Left renal pelvis (tissue), 4 donors: Measurements from ENCODE around the gene ID3. TPM values are rescaled to one million over a fixed set of nuclear protein-coding genes. Genes with fewer than 3 reads are reported as not detected.

ENCODE experiments used
- DNase-seq, 4 donors: peaks; one replicate each; pipeline ENCODE4 v3.0.0-alpha.2; 2013; ENCODE audit warnings: low read depth in 4 of 4, low spot score in 3 of 4
- polyA plus RNA-seq, 4 donors: library from polyadenylated mRNA; unstranded; fragments of 120-200 nt; gene quantifications; one replicate each; pipeline ENCODE4 v1.2.1, GENCODE V29; 2013; ENCODE audit not compliant: insufficient read length in 4 of 4

ID3 gene
- polyA plus RNA-seq, 4 donors, result 178 to 393 (median 283) TPM

- no peak for DNase-seq
Measured at GRCh38 chr1:23529146-23530086, 29.9 kb downstream of the ID3 start.

- DNase-seq, result no peak
Measured at GRCh38 chr1:23528250-23528978, 30.9 kb downstream of the ID3 start.

GRCh38 chr1:23527900-23528249 lies 31.4 kb downstream of the ID3 start:
- DNase-seq, result no peak

- no peak for DNase-seq
Measured at GRCh38 chr1:23527366-23527765, 31.9 kb downstream of the ID3 start.

- DNase-seq, result no peak
Measured at GRCh38 chr1:23526329-23527041, 32.8 kb downstream of the ID3 start.

GRCh38 chr1:23525558-23526250 lies 33.6 kb downstream of the ID3 start:
- DNase-seq, result no peak

GRCh38 chr1:23524716-23525401 lies 34.4 kb downstream of the ID3 start:
- DNase-seq, result no peak

GRCh38 chr1:23524163-23524562 lies 35.1 kb downstream of the ID3 start:
- DNase-seq, result no peak

- no peak for DNase-seq
Measured at GRCh38 chr1:23522244-23522982, 36.9 kb downstream of the ID3 start.

GRCh38 chr1:23521588-23521987 lies 37.7 kb downstream of the ID3 start:
- DNase-seq, result no peak

GRCh38 chr1:23517581-23517980 lies 41.7 kb downstream of the ID3 start:
- DNase-seq, result no peak

- DNase-seq, result no peak
Measured at GRCh38 chr1:23515905-23516304, 43.4 kb downstream of the ID3 start.

- DNase-seq, result no peak
Measured at GRCh38 chr1:23514111-23514679, 45.1 kb downstream of the ID3 start.

- no peak for DNase-seq
Measured at GRCh38 chr1:23509896-23510295, 49.4 kb downstream of the ID3 start.

Other genes starting within 250 kb of the ID3 start
- 100 to 1,000 TPM; 221 to 301 (median 249) TPM for gene HNRNPR, start 215.2 kb downstream of the ID3 start, polyA plus RNA-seq
- 10 to 100 TPM; 31.8 to 40.9 (median 37.4) TPM for gene ZNF436, start 189.7 kb downstream of the ID3 start, polyA plus RNA-seq
- gene TCEA3, start 134.8 kb downstream of the ID3 start, polyA plus RNA-seq, result 10 to 100 TPM; 11.2 to 55.1 (median 38.5) TPM
- 10 to 100 TPM; 34.7 to 76.2 (median 39.9) TPM for gene ASAP3, start 75.3 kb downstream of the ID3 start, polyA plus RNA-seq
- gene E2F2, start 28.3 kb downstream of the ID3 start, polyA plus RNA-seq, result 1 to 10 TPM; 4.3 to 5.6 (median 4.9) TPM
- 1,000 to 10,000 TPM; 2,223 to 2,601 (median 2,402) TPM for gene RPL11, start 132.3 kb upstream of the ID3 start, polyA plus RNA-seq
- 10 to 100 TPM; 31.5 to 35.9 (median 35.6) TPM for gene ELOA, start 184.0 kb upstream of the ID3 start, polyA plus RNA-seq
- 10 to 100 TPM; 57.6 to 66.9 (median 62.5) TPM for gene PITHD1, start 218.9 kb upstream of the ID3 start, polyA plus RNA-seq
- 10 to 100 TPM; 35.0 to 79.7 (median 63.3) TPM for gene LYPLA2, start 231.6 kb upstream of the ID3 start, polyA plus RNA-seq
- gene GALE, start 241.3 kb upstream of the ID3 start, polyA plus RNA-seq, result 10 to 100 TPM in 3 of 4 donors, 1 to 10 TPM in 1; 7.8 to 41.0 (median 28.3) TPM